Erythroblast (primary cell): Measurements from ENCODE around the gene DAPK3.

Source experiments
- GATA1 ChIP-seq: IDR thresholded peaks from 2 replicates; pipeline ENCODE4 v1.6.1; 2011; ENCODE audit warnings: low read depth, mild to moderate bottlenecking, control low read depth, low read length, moderate library complexity
- POLR2A ChIP-seq: IDR thresholded peaks from 2 replicates; pipeline ENCODE4 v1.6.1; 2011; ENCODE audit warnings: mild to moderate bottlenecking, low read length

- no peak for TF ChIP-seq POLR2A
- TF ChIP-seq GATA1, result no peak
Observed at GRCh38 chr19:3990815-3991117, 19.9 kb upstream of the DAPK3 start.
